Stomach smooth muscle (tissue), 2 donors: ENCODE measurements around the gene TAOK2.
A peak's percentile ranks its signal among the peaks of the same experiment; 100 is the strongest.
"Not testable (repeated sequence)": the region's sequence is repeated elsewhere in the genome, so short reads cannot be mapped to it uniquely, and the experiment has no call there.

Experiments
- H3K27ac ChIP-seq: one replicate; pipeline ENCODE4 v1.7.0; 2013; ENCODE audit warnings: mild to moderate bottlenecking, low read length, inconsistent platforms
- H3K27me3 ChIP-seq, 2 donors: one replicate each; pipeline ENCODE4 v1.7.0; 2013; ENCODE audit warnings: low read length in 2 of 2; ENCODE audit not compliant: insufficient read depth in 2 of 2, control insufficient read depth in 1 of 2
- H3K36me3 ChIP-seq, 2 donors: one replicate each; pipeline ENCODE4 v1.7.0; 2013; ENCODE audit warnings: low read length in 2 of 2; ENCODE audit not compliant: control insufficient read depth in 2 of 2, insufficient read depth in 2 of 2
- H3K4me1 ChIP-seq: one replicate; pipeline ENCODE4 v1.7.0; 2013; ENCODE audit warnings: low read length; ENCODE audit not compliant: control insufficient read depth, insufficient read depth
- H3K4me3 ChIP-seq, 2 donors: one replicate each; pipeline ENCODE4 v1.7.0; 2013; ENCODE audit warnings: low read length in 2 of 2
- H3K9ac ChIP-seq, 2 donors: one replicate each; pipeline ENCODE4 v1.7.0; 2013; ENCODE audit warnings: low read length in 2 of 2, mild to moderate bottlenecking in 1 of 2
- H3K9me3 ChIP-seq, 2 donors: one replicate each; pipeline ENCODE4 v1.7.0; 2013; ENCODE audit warnings: low read length in 2 of 2; ENCODE audit not compliant: control insufficient read depth in 2 of 2
- donor health status: healthy.
- donor health status: Pancreatic carcinoma.

Gene TAOK2

GRCh38 chr16:30006095-30006473, 32.4 kb downstream of the TAOK2 start:
- Histone ChIP-seq H3K9ac (no peak overlapping the region), H3K9me3 (no peaks in the 10 kb centered on the region), H3K4me1 (peaks cover 15% of the 10 kb centered on the region), H3K27ac (no peak overlapping the region), H3K4me3 (no peak overlapping the region), H3K36me3 (peaks cover 0 to 9% of the 10 kb centered on the region in 2 donors), H3K27me3 (peaks cover 17 to 27% of the 10 kb centered on the region in 2 donors)

- H3K27ac ChIP-seq, result no peak overlapping the region
- no peaks in the 10 kb centered on the region for H3K9me3 ChIP-seq
- H3K36me3 ChIP-seq, result peaks cover 0 to 7% of the 10 kb centered on the region in 2 donors
- peaks cover 15% of the 10 kb centered on the region for H3K4me1 ChIP-seq
- H3K4me3 ChIP-seq, result no peak overlapping the region
- H3K27me3 ChIP-seq, result peaks cover 21 to 35% of the 10 kb centered on the region in 2 donors
- no peak overlapping the region for H3K9ac ChIP-seq
Measured at GRCh38 chr16:30006659-30007377, 33.1 kb downstream of the TAOK2 start.

GRCh38 chr16:30007378-30007895, 33.8 kb downstream of the TAOK2 start:
- peaks cover 25 to 40% of the 10 kb centered on the region in 2 donors for H3K27me3 ChIP-seq
- H3K9ac ChIP-seq, result no peak overlapping the region
- no peaks in the 10 kb centered on the region for H3K9me3 ChIP-seq
- peaks cover 15% of the 10 kb centered on the region for H3K4me1 ChIP-seq
- no peak overlapping the region for H3K27ac ChIP-seq
- peaks cover 0 to under 1% of the 10 kb centered on the region in 2 donors for H3K36me3 ChIP-seq
- no peak overlapping the region for H3K4me3 ChIP-seq

GRCh38 chr16:30009085-30009862, 35.6 kb downstream of the TAOK2 start:
- no peak overlapping the region for H3K9ac ChIP-seq
- H3K27ac ChIP-seq, result no peak overlapping the region
- H3K36me3 ChIP-seq, result no peaks in the 10 kb centered on the region
- peaks cover 25 to 40% of the 10 kb centered on the region in 2 donors for H3K27me3 ChIP-seq
- H3K4me3 ChIP-seq, result no peak overlapping the region
- peaks cover 15% of the 10 kb centered on the region for H3K4me1 ChIP-seq
- no peaks in the 10 kb centered on the region for H3K9me3 ChIP-seq

- Histone ChIP-seq H3K4me1 (peaks cover 15% of the 10 kb centered on the region), H3K36me3 (no peaks in the 10 kb centered on the region), H3K27me3 (peaks cover 25 to 40% of the 10 kb centered on the region in 2 donors), H3K9me3 (no peaks in the 10 kb centered on the region), H3K9ac (no peak overlapping the region), H3K4me3 (peak overlapping the region in 1 of 2 donors; percentile 15), H3K27ac (no peak overlapping the region)
Measured at GRCh38 chr16:30009990-30010843, 36.5 kb downstream of the TAOK2 start.

GRCh38 chr16:30010844-30011713, 37.4 kb downstream of the TAOK2 start, which contains the start of gene DOC2A:
Gene DOC2A, minus strand, starts transcription at chr16:30011027. Its CDS starts 805 bp downstream, at chr16:30010222.
- Histone ChIP-seq H3K4me3 (peak within 1 kb of the TSS in 1 of 2 donors; percentile 58), H3K27ac (no peak within 1 kb of the TSS), H3K36me3 (no peaks in the 10 kb centered on the region), H3K4me1 (peaks cover 9% of the 10 kb centered on the region), H3K27me3 (peaks cover 25 to 40% of the 10 kb centered on the region in 2 donors), H3K9me3 (no peaks in the 10 kb centered on the region), H3K9ac (no peak within 1 kb of the TSS)

- H3K4me1 ChIP-seq, result peaks cover 9% of the 10 kb centered on the region
- no peaks in the 10 kb centered on the region for H3K36me3 ChIP-seq
- H3K4me3 ChIP-seq, result no peak overlapping the region
- no peak overlapping the region for H3K27ac ChIP-seq
- peaks cover 25 to 40% of the 10 kb centered on the region in 2 donors for H3K27me3 ChIP-seq
- no peaks in the 10 kb centered on the region for H3K9me3 ChIP-seq
- H3K9ac ChIP-seq, result no peak overlapping the region
Measured at GRCh38 chr16:30011714-30012504, 38.2 kb downstream of the TAOK2 start.

GRCh38 chr16:30012598-30012997, 38.9 kb downstream of the TAOK2 start:
- H3K27ac ChIP-seq, H3K9me3 ChIP-seq, H3K4me1 ChIP-seq, H3K9ac ChIP-seq, H3K36me3 ChIP-seq, H3K4me3 ChIP-seq: not testable (repeated sequence)
- peaks cover 25 to 39% of the 10 kb centered on the region in 2 donors for H3K27me3 ChIP-seq

- H3K27ac ChIP-seq, H3K36me3 ChIP-seq, H3K4me3 ChIP-seq, H3K9ac ChIP-seq, H3K4me1 ChIP-seq, H3K9me3 ChIP-seq: not testable (repeated sequence)
- peaks cover 11 to 18% of the 10 kb centered on the region in 2 donors for H3K27me3 ChIP-seq
Measured at GRCh38 chr16:30015450-30015849, 41.8 kb downstream of the TAOK2 start.
